HG02763 (cell line): ENCODE data around the gene DHRSX.
"Not testable (repeated sequence)": the region's sequence is repeated elsewhere in the genome, so short reads cannot be mapped to it uniquely, and the experiment has no call there.

Experiments used
- ATAC-seq: cut with Tn5 transposase; IDR thresholded peaks from one replicate; pipeline ENCODE4 v1.9.1; 2021; ENCODE audit warnings: mild to moderate bottlenecking, moderate library complexity; ENCODE audit not compliant: unreplicated experiment

DHRSX gene, protein sequence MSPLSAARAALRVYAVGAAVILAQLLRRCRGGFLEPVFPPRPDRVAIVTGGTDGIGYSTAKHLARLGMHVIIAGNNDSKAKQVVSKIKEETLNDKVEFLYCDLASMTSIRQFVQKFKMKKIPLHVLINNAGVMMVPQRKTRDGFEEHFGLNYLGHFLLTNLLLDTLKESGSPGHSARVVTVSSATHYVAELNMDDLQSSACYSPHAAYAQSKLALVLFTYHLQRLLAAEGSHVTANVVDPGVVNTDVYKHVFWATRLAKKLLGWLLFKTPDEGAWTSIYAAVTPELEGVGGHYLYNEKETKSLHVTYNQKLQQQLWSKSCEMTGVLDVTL

DNA sequence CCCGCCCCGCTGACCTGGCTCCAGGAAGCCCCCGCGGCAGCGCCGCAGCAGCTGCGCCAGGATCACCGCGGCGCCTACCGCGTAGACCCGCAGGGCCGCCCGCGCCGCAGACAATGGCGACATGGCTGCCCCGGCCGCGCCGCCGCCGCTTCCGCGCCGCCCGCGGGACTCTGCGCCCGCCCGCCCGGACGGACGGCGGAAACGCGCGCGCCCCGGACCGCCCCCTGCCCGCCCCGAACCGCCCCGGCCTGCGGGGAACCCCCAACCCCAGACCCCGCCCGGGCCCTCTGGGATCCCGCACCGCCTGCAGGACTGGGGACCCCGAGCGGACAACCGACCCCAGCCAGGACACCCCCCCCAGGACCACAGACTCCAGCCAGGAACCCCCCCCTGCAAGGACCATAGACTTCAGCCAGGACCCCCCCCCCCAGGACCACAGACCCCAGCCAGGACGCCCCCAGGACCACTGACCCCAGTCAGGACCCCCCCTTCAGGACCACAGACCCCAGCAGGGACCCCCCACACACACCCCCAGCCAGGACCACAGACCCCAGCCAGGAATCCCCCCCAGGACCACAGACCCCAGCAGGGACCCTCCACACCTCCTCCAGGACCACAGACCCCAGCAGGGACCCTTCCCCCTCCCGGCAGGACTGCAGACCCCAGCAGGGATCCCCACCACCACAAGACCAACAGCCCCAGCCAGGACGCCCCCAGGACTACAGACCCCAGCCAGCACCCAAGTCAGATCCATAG, at the start of gene DHRSX, which contains the start of gene ZBED1:
DHRSX (minus strand) TSS at position 174 of the 756 bp plus-strand sequence; CDS start at position 123, 51 bp downstream.
ZBED1 (minus strand) TSS at position 174 of the 756 bp plus-strand sequence. CDS start 10,257 bp downstream, outside the sequence.
- peak; percentile 70 for ATAC-seq

DNA sequence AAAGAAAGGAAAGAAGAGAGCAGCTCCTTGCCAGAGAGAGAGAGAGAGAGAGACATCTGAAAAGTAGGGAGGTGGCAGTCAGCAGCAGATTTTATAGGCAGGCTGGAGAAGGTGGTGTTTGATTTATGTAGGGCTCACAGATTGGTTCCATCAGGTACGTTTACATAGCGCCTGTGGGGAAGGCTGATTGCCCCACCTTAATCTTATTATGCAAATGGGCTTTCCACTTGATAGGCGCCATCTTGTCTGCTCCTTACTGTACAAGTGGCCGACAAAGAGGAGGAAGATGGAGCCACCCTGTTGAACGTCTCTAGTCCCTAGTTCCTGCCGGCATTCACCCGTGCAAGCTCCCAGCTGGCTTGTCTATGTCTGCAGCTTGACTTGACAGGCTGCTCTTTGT, 49.1 kb upstream of the DHRSX start:
- ATAC-seq = no peak

DNA sequence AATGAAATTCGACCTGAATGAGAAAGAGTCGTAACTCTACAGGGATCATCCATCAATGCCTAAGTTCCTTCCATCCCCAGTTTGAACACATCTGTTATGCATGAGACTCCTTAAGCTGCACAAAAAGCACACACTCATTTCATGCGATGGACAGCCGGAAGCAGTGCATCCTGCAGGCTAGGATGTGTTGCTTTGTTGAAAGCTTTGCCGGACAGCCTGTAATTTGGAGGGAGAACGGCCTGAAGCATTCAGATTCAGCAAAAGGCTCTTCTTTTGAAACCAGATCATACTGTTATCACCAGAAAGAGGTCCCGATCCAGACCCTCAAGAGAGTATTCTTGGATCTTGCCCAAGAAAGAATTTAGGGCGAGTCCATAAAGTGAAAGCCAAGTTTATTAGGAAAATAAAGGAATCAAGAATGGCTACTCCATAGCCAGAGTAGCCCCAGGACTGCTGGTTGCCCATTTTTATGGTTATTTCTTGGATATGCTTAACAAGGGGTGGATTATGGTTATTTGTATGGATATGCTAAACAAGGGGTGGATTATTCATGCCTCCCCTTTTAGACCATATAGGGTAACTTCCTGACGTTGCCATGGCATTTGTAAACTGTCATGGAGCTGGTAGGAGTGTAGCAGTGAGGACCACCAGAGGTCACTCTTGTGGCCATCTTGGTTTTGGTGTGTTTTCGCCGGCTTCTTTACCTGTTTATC, 48.1 kb upstream of the DHRSX start:
- ATAC-seq = no peak

DNA sequence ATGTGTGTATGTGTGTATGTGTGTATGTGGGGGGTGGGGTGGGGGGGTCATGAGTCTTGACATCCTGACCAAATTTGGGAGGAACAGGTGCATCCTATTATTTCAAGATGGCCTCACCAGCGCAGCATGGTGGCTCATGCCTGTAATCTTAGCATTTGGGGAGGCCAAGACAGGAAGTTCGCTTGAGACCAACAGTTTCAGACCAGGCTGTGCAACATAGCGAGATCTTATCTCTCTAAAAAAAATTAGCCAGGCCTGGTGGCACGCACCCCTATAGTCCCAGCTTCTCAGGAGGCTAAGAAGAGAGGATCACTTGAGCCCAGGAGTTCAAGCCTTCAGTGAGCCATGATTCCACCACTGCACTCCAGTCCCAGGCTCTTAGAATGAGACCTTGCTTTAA, 47.0 kb upstream of the DHRSX start:
- ATAC-seq = no peak

DNA sequence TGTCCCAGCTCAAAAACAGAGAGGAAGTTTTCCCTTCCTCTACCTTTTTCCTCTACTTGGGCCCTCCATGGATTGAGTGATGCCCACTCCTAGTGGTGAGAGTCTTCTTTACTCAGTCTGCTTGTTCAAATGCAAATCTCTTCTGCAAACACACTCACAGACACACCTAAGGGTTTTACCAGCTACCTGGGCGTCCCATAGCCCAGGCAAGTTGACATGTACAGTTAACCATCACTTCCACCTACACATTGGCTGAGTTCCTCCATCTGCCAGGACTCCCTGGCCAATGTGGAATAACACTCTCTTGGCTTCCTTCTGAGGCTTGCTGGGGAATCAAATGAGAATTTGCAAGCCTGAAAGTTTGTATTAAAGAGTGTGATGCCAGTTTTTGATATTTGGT, 45.7 kb upstream of the DHRSX start:
- ATAC-seq = no peak

DNA sequence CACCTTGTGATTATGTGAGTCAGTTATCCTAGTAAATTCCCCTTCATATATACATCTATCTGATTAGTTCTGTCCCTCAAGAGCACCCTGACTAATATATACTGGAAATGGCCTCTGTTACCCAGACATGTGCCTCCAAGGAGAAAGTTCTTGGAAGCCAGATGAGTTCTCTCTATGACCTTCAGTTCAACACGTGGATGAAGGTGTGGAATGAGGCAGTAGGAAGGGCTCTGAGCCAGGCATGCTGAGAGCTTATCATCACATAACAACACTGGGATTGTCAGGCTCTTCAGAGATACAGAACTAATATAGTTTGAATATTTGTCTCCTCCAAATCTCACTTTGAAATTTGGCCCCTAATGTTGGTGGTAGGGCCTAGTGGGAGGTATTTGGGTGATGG, 44.4 kb upstream of the DHRSX start:
- no peak for ATAC-seq

DNA sequence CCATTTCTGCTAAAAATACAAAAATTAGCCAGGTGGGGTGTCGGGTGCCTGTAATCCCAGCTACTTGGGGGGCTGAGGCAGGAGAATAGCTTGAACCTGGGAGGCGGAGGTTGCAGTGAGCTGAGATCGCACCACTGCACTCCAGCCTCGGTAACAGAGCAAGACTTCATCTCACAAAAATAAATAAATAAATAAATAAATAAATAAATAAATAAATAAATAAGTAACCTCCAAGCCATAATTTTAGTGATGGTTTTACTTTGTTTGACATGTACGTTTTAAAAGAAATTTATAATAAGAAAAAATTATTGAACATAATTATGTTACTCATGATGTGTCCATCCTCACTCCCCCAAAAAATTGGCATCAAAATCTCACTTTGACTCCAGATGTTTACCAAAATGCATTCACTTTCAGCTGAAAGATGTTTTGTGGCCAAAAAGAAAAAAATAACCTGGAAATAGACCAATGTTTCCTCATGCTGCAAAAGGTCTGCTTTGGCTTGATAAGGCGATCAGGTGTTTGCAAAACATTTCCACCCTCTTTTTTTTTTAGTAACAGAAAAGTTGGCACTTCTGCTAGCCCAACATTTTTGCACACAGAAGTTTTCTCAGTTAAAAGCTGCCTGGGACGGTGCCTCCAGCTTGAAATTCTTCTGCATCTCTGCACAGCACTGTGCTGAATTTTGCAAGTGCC, 42.2 kb upstream of the DHRSX start:
- ATAC-seq = no peak

DNA sequence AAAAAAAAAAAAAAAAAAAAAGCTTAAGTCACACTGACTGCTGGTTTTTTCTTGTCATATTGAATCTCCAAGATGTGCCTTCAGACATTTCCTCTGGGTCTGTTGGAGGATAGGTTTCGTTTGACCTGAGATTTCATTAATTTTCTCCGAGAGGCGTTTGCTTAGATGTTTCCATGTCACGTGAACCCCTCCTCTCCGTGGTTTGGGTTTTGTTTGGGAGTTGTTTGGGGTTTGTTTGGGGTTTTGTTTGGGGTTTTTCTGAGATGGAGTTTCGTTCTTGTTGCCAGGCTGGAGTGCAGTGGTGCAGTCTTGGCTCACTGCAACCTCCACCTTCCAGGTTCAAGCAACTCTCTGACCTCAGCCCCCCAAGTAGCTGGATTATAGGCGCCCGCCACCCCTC, 40.8 kb upstream of the DHRSX start:
- ATAC-seq = no peak

DNA sequence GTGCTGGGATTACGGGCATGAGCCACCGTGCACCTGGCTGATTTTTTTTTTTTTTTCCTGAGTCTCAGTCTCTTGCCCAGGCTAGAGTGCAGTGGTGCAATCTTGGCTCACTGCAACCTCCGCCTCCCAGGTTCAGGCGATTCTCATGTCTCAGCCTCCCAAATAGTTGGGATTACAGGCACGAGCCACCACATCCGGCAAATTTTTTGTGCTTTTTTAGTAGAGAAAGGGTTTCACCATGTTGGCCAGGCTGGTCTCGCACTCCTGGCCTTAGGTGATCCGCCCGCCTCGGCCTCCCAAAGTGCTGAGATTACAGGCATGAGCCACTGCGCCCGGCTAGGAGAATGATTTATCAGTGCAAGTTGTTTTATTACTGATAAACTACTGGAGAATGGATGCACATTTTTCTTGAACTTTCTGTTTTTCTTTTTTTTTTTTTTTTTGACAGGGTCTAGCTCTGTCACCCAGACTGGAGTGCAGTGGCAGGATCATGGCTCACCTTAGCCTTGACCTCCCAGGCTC, 39.7 kb upstream of the DHRSX start:
- ATAC-seq = no peak

DNA sequence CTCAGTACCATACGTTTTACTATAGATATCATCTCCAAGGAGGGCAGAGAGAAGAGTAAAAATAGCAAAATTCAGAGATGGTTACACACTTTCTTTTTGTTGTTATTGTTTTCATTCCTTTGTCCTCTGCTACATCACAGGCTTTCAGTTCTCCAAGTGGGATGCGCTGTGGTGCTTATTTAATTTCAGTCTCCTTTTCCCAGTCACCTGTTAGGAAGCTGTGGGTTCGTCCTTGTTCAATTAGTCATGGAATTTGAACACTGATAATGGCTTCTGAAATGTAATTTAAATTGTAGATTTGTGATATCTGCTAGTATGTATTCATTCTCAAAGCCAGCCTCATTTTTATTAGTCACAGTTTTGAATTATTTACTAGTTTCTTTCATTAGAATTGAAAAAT, 38.8 kb upstream of the DHRSX start:
- no peak for ATAC-seq

DNA sequence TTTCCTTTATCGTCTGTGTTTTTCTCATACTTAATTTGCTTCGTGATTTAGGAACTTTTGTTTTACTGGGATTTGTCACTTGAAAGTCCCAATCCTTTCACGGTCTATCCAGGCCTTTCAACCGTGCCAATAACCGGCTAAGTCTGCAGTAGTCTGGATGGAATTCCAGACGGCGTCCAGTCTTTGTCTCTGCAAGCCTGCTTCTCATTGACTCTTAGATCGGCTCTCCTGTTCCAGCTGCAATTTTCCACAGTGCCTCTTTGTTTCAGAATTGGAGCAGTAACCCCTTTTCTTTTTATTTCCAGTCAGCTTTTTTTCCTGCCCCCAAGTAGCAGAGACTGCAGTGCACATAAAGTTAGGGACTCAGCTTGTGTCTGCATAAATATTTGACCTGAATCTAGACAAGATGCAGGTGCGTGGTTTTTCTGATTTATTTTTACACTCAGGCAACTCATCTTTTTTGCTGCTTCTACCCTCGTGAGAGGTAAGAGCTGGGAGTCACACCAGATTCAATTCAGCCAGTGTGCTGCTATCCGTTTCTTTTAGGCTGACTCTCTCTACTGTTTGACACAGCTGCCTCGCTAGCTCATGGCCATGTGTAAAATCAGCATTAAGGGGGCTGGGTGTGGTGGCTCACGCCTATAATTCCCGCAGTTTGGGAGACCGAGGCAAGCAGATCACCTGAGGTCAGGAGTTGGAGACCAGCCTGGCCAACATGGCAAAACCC, 37.4 kb upstream of the DHRSX start:
- ATAC-seq = no peak

DNA sequence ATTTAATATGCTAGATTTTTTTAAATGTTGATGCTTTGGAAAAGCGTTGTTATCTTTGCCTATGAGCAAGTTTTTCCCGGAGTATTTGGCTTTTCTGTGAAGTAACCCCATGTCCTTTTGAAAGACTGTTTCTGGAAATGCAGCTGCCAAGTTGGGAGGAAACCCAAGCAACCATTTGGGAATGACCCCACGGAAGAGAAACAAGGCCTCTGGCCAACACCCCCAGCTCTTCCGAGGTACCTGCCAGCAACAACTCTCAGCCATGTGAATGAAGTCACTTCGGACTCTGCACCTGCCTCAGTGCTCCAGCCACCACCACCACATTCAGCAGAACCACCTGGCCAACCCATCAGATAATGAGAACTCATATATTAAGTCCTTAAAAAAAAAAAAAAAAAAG, 36.2 kb upstream of the DHRSX start:
- no peak for ATAC-seq

DNA sequence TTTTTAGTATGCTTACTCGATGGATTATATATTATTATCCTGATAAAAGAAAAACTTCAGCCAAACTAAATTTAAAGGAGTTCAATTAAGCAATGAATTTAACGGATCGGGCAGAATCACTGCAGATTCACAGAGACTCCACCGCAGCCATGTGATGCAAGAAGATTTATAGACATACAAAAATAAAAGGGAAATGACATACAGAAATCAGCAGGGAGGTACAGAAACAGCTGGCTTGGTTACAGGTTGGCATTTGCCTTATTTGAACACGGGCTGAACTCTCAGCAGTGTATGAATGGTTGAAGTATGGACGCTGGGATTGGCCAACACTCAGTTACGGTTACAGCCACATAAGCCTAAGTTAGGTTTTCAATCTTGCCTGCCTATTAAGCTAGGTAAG, 35.4 kb upstream of the DHRSX start:
- ATAC-seq = no peak

DNA sequence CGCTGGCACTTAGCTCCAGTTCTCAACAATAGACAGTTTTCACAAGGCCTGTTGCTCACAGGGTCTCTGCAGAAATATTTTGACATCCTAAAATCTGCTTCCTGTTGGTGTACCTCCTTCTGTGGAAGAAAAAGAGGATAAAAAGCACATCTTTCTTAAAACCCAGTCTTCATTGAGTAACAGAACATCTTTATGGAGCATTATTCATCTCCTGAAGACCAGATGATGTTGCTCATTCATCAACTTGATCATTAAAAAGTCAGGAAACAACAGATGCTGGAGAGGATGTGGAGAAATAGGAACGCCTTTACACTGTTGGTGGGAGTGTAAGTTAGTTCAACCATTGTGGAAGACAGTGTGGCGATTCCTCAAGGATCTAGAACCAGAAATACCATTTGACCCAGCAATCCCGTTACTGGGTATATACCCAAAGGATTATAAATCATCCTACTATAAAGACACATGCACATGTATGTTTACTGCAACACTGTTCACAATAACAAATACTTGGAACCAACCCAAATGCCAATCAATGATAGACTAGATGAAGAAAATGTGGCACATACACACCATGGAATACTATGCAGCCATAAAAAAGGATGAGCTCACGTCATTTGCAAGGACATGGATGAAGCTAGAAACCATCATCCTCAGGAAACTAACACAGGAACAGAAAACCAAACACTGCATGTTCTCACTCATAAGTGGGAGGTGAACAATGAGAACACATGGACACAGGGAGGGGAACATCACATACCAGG, 33.7 kb upstream of the DHRSX start:
- not testable (repeated sequence) for ATAC-seq

DNA sequence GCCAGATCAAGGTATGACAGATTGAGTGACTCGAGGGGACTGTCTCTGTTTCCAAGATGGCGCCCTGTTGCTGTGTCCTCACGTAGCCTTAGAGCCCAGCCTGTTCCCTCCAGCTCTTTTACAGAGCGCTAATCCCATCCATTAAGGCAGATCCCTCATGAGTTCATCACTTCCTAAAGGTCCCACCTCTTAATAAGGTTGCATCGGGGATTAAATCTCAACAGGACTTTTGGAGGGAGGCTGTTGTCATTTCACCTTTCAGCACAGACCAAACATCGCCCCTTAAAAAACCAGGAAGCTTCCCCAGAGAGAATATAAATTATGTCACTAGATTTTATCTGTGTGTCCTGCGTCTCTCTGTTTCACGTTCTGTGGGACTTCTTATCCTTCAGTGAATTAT, 32.6 kb upstream of the DHRSX start:
- ATAC-seq = no peak

DNA sequence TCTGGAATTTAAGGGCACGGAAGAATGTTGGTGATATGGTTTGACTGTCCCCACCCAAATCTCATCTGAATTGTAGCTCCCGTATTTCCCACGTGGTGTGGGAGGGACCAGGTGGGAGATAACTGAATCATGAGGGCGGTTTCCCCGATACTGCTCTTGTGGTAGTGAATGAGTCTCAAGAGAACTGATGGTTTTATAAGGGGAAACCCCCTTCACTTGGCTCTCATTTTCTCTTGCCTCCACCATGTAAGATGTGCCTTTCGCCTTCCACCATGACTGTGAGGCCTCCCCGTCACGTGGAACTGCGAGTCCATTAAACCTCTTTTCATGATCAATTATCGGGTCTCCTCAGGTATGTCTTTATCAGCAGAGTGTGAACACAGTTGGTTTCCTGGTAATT, 25.6 kb upstream of the DHRSX start:
- ATAC-seq = no peak

DNA sequence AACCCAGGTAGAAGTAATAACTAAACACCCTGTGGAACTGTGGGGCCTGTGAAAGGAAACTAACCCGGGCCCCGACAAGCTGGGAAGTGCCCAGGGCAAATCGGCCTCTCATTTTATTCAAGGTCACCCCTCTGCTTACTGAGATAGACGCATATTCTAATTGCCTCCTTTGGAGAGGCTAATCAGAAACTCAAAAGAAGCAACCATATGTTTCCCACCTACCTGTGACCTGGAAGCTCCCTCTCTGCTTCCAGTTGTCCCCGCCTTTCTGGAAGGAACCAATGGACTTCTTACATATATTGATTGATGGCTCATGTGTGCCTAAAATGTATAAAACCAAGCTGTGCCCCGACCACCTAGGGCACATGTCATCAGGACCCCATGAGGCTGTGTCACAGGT, 23.1 kb upstream of the DHRSX start:
- no peak for ATAC-seq

DNA sequence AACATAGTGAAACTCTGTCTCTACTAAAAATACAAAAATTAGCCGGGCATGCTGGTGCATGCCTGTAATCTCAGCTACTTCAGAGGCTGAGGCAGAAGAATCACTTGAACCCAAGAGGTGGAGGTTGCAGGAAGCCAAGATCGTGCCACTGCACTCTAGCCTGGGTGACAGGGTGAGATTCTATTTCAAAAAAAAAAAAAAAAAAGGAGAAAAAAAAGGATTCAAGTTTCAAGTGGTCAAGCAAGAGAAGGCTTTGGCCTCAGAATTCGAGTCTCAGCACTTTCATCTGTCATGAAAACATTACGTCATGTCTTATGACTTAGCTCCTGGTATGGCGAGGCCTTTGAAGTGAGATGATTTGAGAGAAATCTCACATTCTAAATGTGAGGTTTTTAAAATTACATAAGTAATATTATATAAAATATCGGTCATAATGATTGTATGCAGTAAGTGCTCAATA, 21.2 kb upstream of the DHRSX start:
- ATAC-seq = peak; percentile 31
